NK-92 (cell line): ENCODE results near the gene SLC35A2.

ENCODE experiments used
- DNase-seq: peaks from one replicate; lab custom pipeline; 2025; ENCODE audit not compliant: unreplicated experiment; lab: John Stamatoyannopoulos, UW

The SLC35A2 gene

GRCh38 chrX:48927736-48928382 is 16.4 kb upstream of the SLC35A2 start:
- no peak for DNase-seq

DNA sequence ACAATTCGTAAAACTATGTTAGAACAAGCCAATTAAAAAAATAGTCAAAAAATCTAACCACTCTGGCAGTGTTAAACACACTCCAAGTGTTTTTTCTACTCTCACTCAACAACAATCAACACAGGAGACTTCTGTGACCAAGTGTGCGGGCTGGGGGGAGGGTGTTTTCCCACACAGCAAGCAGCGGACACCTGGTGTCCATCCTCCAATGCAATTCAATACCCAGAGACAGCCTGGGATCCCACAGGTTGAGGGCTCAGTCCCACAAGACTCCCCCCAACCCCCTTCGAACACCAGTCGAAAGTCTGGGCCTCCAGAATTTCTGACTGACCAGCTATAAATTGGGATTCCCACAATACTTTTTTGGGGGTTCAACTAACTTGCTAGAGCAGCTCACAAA is 15.7 kb upstream of the SLC35A2 start:
- DNase-seq = no peak

DNA sequence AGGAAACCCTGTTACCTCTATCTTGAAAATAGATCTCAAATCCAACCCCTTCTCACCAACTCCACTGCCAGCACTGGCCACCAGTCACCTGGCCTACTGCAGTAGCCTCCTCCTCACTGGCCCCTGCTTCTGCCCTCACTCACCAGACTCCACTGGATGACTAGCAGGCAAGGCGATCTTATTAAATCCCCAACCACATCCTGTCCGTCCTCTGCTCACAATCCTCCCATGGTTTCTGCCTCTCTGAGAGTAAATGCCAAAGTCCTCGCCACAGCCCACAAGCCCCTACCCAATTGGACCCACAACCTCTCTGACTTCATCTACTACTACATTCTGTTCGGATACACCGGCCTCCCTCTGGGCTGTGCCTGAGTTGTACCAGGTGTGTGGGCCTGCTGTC is 12.8 kb upstream of the SLC35A2 start:
- DNase-seq = no peak

DNA sequence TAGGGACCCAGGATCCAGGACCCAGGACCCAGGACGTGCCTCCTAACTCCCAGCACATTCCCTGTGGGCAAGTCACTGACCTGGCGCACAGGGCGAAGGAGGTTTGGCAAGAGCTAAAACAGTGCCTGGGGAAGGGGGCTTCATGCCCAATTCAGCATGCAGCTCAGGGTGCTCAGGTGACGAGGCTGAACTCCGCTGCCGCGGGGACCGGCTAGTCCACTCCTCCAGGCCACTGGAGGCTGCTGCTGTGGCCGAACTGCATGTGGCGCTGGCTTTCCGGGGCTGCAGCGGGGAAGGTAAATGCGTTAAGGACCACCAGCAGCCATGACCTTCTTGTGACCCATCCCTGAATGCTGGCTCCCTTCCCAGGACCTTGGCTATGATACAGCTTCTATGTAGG is 12.3 kb upstream of the SLC35A2 start:
- no peak for DNase-seq

DNA sequence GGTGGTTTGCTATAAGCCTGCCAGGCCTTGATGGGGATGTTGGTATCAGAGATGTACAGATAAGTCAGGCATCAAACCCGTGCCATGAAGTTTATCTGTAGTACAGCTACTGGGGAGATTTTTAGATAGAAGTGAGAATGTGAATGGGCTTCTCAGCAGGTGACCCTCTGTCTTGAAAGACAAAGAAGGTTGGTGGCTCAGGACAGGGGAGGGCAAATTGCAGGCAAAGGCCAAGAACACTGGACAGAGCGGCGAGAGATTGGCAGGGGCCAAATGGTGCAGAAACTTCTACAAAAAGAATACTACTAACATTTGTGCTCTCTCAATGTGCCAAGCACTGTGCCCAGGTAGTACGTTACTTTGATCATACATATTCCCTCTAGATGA is 9.3 kb upstream of the SLC35A2 start:
- no peak for DNase-seq

DNA sequence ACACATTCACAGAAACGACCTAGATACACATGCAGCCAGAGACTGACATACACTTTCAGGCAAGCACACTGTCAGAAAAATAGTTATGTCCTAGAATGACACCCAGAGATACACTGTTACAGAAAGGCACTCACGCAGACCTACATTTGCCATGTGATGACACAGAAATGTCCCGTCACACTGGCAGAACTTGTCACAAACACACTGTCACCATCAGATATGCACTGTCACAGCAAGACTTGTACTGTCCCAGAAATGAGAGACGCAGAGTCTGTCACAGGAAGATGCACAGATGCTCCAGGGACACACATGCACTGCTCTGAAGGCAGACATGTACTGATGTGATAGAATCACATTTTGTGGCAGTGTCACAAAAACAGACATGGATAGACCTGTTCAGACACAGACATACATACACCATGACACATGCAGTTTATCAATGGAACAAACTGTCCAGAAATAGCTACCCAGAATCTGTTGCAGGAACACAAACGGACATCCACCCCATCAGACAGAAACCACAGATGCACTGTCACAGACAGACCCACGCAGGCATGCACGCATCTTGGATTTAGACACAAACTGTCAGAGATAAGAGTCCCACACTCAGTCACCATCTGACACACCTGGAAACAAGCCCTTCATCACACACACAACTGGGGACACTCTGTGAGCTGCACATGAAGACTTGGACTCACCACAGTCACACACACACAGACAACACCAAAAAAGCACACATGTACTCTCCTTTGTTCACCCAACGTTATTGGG is 8.7 kb upstream of the SLC35A2 start:
- DNase-seq = no peak

GRCh38 chrX:48919360-48919841 is 8.0 kb upstream of the SLC35A2 start:
- no peak for DNase-seq

GRCh38 chrX:48918643-48919340 is 7.3 kb upstream of the SLC35A2 start, which contains the start of gene PIM2:
TSS of gene PIM2 (minus strand) at chrX:48919024. CDS start at chrX:48918834, 190 bp downstream.
- DNase-seq = peak; percentile 45

DNA sequence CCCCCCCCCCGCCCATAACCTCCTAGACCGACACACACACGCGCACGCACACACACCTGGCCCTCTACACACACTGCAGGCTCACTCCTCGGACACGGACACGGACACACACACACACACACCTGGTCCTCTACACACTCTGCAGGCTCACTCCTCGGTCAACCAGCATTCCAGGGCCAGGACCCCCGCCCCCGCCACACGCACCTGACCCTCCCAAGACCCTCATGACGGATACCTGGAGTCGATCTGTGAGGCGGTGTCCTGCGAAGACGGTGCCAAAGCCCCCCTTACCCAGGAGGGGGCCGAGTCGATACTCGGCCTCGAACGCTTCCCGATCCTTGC is 6.8 kb upstream of the SLC35A2 start:
- no peak for DNase-seq

- peak; percentile 40 for DNase-seq
Observed at GRCh38 chrX:48917139-48918001, 5.9 kb upstream of the SLC35A2 start.

GRCh38 chrX:48914593-48915493 is 3.4 kb upstream of the SLC35A2 start:
- DNase-seq = no peak

GRCh38 chrX:48913605-48914366 is 2.3 kb upstream of the SLC35A2 start:
- no peak for DNase-seq

- no peak for DNase-seq
Observed at GRCh38 chrX:48910926-48911411, 477 bp downstream of the SLC35A2 start.

- no peak for DNase-seq
Observed at GRCh38 chrX:48909703-48910294, 1.6 kb downstream of the SLC35A2 start.

GRCh38 chrX:48908600-48908999 is 2.8 kb downstream of the SLC35A2 start:
- no peak for DNase-seq

DNA sequence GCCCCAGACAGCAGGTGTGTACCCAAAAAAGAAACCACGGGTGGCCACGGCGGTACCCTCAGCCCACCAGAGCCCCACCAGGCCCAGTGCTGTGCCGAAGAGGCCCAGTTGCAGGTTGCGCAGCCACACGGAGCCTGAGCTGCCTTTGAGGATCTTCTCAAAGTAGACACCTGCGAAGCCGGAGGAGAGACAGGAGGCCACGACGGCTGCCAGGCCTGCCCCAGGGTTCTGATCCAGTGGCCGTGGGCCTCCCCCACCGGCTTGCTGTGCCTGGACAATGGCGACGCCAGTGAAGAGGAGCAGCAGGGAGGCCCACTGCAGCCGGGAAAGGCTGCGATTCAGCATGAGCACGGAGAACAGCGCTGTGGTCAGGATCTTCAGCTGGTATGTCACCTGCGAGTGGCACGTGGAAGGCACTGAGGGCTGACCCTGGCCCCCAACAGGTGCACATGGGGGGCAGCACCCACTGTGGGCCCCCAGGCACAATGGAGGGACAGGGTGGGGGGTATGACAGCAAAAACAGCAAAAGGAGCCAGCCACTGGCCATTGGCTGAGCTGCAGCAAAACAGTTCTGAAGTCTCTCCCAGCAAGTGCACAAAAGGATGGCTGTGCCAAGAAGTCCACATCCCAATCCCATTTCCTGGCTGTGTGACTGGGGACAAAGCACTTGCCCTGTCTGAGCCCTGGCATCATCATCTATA is 6.2 kb downstream of the SLC35A2 start:
- DNase-seq = no peak

GRCh38 chrX:48904626-48905025 is 6.8 kb downstream of the SLC35A2 start:
- DNase-seq = no peak

DNA sequence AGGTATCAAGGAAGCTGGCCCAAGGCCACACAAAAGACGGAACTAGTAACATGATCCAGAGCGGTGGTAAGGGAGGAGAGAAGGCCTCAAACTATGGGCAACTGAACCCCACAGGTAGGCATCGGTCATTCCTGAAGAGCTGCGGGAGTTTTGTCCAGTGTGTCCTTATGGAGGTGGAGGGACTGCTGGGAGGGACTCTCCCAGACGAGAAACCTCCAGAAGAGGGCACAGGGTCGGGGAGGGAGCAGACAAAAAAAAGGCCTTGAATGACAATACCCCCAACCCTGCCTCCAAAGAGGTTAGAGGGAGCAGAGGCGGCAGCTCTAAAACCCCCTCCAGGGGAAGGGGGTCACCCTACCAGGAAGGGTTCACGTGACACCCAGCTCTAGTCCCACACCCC is 7.3 kb downstream of the SLC35A2 start:
- DNase-seq = no peak
